HG03060 (cell line): ENCODE data around the gene RSPO1.
"Not testable (repeated sequence)": the region's sequence is repeated elsewhere in the genome, so short reads cannot be mapped to it uniquely, and the experiment has no call there.

ENCODE experiments used
- ATAC-seq: cut with Tn5 transposase; IDR thresholded peaks from one replicate; pipeline ENCODE4 v1.9.1; 2021; ENCODE audit warnings: low read depth, moderate number of reproducible peaks; ENCODE audit not compliant: unreplicated experiment

The RSPO1 gene

GRCh38 chr1:37622131-37622530 lies 12.6 kb downstream of the RSPO1 start:
- no peak for ATAC-seq

- ATAC-seq = no peak
Measured at GRCh38 chr1:37621326-37621870, 13.3 kb downstream of the RSPO1 start.

- ATAC-seq = no peak
Measured at GRCh38 chr1:37620707-37621106, 14.0 kb downstream of the RSPO1 start.

- ATAC-seq = no peak
Measured at GRCh38 chr1:37616330-37616729, 18.4 kb downstream of the RSPO1 start.

- ATAC-seq = no peak
Measured at GRCh38 chr1:37614105-37614504, 20.6 kb downstream of the RSPO1 start.

GRCh38 chr1:37612186-37612585 lies 22.5 kb downstream of the RSPO1 start:
- ATAC-seq = no peak

- ATAC-seq = no peak
Measured at GRCh38 chr1:37609994-37610393, 24.7 kb downstream of the RSPO1 start.

- ATAC-seq = no peak
Measured at GRCh38 chr1:37609002-37609401, 25.7 kb downstream of the RSPO1 start.

GRCh38 chr1:37606481-37607263 lies 28.0 kb downstream of the RSPO1 start:
- no peak for ATAC-seq

GRCh38 chr1:37605806-37606474 lies 28.8 kb downstream of the RSPO1 start:
- ATAC-seq = no peak

GRCh38 chr1:37605061-37605650 lies 29.5 kb downstream of the RSPO1 start:
- ATAC-seq = no peak

- no peak for ATAC-seq
Measured at GRCh38 chr1:37602750-37603694, 31.7 kb downstream of the RSPO1 start.

GRCh38 chr1:37601441-37601840 lies 33.3 kb downstream of the RSPO1 start:
- ATAC-seq = no peak

- no peak for ATAC-seq
Measured at GRCh38 chr1:37599940-37600339, 34.8 kb downstream of the RSPO1 start.

- ATAC-seq = no peak
Measured at GRCh38 chr1:37596182-37596667, 38.5 kb downstream of the RSPO1 start.

GRCh38 chr1:37595440-37596181 lies 39.1 kb downstream of the RSPO1 start, which contains the start of gene GNL2:
TSS of gene GNL2 (minus strand) at chr1:37595937. CDS start at chr1:37595822, 115 bp downstream.
- ATAC-seq = peak; percentile 96

GRCh38 chr1:37593726-37594125 lies 41.0 kb downstream of the RSPO1 start:
- ATAC-seq = no peak

GRCh38 chr1:37588939-37589338 lies 45.8 kb downstream of the RSPO1 start:
- ATAC-seq = no peak

GRCh38 chr1:37584544-37584943 lies 50.1 kb downstream of the RSPO1 start:
- ATAC-seq = not testable (repeated sequence)
